Cerebellar nuclear complex (tissue), 1 donor: Measurements from ENCODE around the gene NFASC.

Source experiments
- DNase-seq, 2 experiments: peaks; one replicate each; lab custom pipeline; 2025; lab: John Stamatoyannopoulos, UW

The NFASC gene

DNA sequence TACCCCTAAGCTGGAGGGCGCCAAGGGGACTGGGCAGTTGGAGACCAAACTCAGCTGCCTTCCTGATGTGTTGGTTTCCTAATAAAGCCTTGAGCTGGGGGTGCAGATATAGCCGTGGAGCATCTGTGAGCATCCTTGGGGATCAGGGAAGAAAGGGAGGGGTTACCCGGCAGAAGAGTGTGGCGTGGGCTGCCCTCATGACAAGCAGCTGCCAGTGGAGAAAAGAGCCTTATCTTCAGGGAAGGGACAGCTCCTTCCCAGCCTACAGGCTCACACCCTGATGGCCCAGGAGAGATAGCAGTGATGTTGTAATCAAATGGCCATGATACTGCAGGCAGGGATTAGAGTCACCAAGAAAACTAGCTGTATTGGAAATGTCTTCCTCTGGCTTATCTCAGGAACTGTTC is 10.8 kb upstream of the NFASC start:
- DNase-seq = no peak

DNA sequence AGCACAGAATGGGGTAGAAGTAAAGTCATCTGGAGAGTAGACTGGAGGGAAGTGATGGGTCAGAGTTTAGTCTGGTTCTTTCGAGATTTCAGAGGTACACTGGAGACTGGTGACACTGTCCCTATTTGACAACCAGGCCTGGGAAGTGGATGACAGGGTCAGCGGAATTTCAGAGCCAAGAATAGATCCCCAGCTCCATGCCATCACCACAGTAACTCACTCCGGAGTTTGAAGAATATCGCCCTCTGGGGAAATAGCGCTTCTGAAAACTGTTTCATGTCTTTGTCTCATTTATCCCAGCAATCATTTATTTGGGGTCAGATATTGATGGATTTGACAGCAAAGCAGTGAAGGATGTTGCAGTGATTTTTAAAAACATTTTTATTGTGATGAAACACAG is 7.6 kb upstream of the NFASC start:
- no peak for DNase-seq

DNA sequence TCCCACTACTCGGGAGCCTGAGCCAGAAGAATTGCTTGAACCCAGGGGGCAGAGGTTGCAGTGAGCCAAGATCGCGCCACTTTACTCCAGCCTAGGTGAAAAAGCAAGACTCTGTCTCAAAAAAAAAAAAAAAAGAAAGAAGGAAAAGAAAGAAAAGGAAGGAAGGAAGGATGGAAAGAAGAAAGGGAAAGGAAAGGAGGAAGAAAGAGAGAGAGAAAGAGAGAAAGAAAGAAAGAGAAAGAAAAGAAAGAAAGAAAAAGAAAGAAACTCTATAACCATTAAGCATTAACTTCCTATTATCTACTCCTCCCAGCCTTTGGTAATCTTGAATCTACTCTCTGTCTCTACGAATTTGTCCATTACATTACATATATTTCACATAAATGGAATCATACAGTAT is 6.9 kb upstream of the NFASC start:
- DNase-seq = no peak

GRCh38 chr1:204866051-204866596 is 4.5 kb upstream of the NFASC start:
- no peak for DNase-seq

- no peak for DNase-seq
These were observed 3.5 kb upstream of the NFASC start for GRCh38 chr1:204867203-204867602.

DNA sequence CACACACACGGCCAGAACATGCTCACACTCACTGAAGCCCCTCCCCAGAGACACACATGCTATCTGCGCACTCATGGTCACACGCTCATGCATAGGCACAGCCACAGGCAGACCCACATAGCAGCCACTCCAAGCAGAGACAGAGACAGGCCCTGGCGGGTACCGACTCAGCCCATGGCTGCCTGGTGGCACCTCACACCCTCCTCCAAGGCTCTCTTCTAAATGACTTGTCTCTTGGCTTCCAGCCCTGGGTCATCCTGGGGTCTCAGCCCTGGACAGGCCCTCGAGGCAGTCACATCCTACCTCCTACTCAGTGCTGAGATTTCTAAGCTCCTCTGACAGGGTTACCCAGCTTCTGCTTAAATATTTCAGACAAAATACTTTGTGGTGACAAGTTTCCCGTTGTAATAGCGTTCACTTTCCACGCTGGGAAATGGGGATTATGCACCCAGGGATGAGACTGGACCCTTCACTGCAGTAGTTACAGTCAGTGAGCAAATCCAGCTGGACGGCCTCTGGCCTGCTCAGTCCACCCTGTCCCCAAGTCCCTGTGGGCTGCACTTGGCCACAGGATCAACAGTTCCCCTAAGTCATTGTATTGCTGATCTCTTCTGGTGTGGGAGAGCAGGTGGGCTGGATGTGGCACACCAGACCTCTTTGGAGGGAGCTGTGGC is 2.9 kb upstream of the NFASC start:
- DNase-seq = no peak

GRCh38 chr1:204868340-204868700 is 2.3 kb upstream of the NFASC start:
- DNase-seq = no peak

- no peak for DNase-seq
These were observed 1.6 kb upstream of the NFASC start for GRCh38 chr1:204869097-204869496.

GRCh38 chr1:204871405-204872037 is 859 bp downstream of the NFASC start:
- DNase-seq = no peak

- no peak for DNase-seq
These were observed 1.7 kb downstream of the NFASC start for GRCh38 chr1:204872262-204872881.

GRCh38 chr1:204873176-204873575 is 2.5 kb downstream of the NFASC start:
- DNase-seq = no peak

DNA sequence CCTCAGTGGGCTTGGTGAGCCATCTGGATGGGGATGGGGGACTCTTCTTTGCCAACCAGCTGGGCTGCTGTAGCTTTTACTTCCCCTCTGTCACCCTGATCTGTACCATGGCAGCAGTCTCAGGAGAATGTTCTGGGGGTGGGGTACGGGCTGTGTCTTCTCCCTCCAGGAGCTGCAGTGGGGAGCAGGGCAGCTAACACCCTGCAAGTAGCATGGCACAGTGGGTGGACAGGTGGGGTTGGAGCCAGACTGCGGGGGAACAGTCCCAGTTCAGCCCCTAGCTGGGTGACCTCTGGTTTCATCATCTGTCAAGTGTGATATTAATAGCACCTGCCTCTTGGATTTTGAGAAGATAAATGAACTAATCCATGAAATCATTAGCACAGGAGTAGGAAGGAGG is 3.1 kb downstream of the NFASC start:
- DNase-seq = no peak

DNA sequence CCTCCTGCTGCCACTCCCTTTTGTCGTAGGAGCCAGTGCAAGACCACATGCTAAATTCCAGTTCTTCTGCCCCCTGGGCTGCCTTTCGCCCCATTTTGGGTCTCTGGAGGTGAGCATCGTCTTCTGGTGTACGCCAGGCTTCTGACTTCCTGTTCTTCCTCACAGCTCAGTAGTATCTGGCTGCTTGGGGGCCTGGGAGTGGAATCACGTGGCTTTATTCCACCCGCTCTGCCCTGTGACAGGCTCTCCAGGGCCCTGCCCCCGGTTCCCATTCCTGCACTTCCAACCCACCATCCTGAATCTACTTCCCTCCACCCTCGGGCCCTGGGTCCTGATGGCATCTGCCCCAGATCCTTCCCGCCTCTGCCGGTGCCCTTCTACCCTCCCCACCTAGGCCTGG is 3.6 kb downstream of the NFASC start:
- DNase-seq = no peak

GRCh38 chr1:204875255-204875654 is 4.6 kb downstream of the NFASC start:
- no peak for DNase-seq

DNA sequence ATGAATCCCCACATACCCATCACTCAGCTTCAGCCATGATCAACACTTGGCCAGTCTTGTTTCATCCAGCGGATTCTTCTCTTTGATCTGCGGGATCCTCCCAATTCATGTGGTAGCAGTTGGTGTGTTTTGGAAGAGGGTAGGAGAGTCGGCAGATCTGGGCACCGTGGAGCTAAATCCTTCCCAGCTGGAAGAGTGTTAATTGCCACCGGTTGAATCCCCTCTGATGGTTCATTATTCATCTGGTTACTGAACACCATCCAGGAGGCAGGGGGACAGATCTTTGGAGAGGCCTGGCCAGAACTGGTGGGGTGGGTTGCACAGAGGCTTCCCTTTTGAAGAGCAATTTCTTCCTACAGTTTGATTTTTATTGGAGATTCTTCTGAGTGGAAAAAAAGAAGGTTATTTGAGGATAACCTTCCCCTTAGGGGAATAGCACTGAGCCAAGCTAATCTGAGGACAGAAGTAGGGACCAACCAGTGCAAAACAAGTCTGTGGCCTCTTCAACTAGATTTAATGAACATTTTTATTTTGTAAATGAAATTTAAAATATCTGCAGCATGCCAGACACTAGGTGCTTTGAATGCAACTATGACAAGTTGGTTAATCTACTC is 8.1 kb downstream of the NFASC start:
- no peak for DNase-seq

DNA sequence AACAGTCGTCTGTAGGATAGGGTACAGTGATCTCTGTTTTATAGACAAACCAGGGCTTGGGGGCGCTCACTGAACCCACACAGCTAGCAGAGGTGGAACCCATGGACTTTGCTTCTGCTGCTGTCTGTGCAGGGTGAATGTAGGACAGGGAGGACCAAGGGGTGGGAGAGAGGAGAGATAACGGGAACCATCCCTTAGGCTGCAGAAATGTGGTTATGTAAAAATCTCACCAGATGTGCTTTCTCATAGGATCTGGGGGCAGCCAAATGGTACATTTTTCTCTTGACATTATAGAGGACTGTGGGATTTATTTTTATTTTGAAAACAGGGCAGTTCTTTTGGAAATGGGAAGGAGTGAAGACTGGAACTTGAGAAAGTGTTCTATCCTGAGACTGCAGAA is 8.7 kb downstream of the NFASC start:
- DNase-seq = no peak

- no peak for DNase-seq
These were observed 10.2 kb downstream of the NFASC start for GRCh38 chr1:204880906-204881305.

DNA sequence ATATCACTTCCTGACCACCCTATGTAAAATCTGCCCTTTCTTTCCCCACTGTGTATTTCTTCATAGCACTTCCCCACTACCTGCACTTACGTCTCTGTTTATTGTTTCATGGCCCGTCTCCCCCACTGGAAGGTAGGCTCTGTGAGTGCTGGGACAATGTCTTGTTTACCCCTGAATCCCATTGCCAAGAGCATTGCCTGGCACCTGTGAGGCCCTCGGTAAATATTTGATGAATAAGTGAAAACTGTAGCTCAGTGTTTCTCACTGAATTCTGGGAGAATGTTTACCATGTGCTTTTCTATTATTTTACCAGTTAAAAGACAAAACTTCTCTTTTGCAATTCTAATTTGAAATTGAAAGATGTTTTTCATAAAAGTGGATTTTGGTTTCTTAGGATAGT is 11.8 kb downstream of the NFASC start:
- no peak for DNase-seq

DNA sequence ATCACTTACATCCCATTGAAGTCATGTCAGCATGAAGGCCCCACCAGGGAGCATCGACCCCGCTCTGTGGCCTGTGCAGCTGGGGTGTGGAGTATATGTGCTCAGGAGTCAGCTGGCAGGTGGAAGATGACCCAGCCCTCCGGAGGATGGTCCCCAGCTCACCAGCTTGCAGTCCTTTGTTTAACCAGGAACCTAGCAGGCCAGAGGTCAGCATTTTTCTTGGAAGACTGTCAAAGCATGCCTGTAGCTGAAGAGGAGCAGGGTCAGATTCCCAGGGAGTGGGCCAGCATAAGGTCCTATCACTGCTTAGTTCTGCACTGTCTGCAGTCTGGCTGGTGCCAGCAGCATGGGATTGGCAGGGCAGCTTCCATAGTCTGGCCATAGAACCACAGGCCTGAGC is 12.7 kb downstream of the NFASC start:
- no peak for DNase-seq

- DNase-seq = no peak
These were observed 14.6 kb downstream of the NFASC start for GRCh38 chr1:204885288-204885711.

DNA sequence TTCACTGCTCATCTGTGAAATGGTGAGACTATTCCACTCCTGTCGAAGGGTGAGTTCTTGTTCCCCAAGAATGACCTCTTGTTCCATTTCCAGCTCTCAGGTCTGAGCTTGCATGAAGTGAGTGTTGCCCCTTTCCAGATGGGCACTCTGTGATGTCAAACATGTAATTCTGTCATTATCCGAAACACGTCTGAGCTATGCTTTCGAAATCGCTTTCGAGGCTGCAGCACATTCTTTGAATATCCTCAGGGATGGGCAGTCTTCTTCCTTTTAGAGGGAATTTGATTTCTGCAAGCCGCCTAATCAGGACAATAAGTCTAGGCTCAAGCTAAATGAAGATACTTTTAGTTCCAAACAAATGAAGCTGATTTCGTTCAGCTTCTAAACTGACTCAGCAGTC is 15.1 kb downstream of the NFASC start:
- DNase-seq = no peak

- no peak for DNase-seq
These were observed 17.2 kb downstream of the NFASC start for GRCh38 chr1:204887846-204888245.

- DNase-seq = no peak
These were observed 17.6 kb downstream of the NFASC start for GRCh38 chr1:204888294-204888693.
